Body of pancreas (tissue), 4 donors: ENCODE data around the gene PRELP.

ENCODE experiments used
- CTCF ChIP-seq, 7 experiments: fragments of 450-650 bp in 4 of 7; fragments of 200-600 bp in 3 of 7; sonication (generic) in 3 of 7; IDR thresholded peaks; one replicate each; pipeline ENCODE4 v1.5.1; 2016 to 2019; ENCODE audit warnings: antibody characterized with exemption in 7 of 7
- POLR2A ChIP-seq, 3 donors: fragments of 450-650 bp; IDR thresholded peaks; one replicate each; pipeline ENCODE4 v1.6.1; 2016; ENCODE audit warnings: antibody characterized with exemption in 3 of 3, mild to moderate bottlenecking in 2 of 3

- TF ChIP-seq CTCF (IDR thresholded peaks at IDR 0.05) (no peak), POLR2A (IDR thresholded peaks at IDR 0.05) (no peak)
Measured at GRCh38 chr1:203492082-203492747, 16.6 kb downstream of the PRELP start.
